Lower leg skin (tissue), 3 donors: Measurements from ENCODE around the gene INSC.

Experiments used
- POLR2A ChIP-seq, 2 donors: fragments of 450-650 bp; IDR thresholded peaks; one replicate each; pipeline ENCODE4 v1.6.1; 2016 to 2017; ENCODE audit warnings: antibody characterized with exemption in 2 of 2, mild to moderate bottlenecking in 1 of 2, moderate library complexity in 1 of 2
- TF ChIP-seq, protein P1 (sequence below), 3 donors: fragments of 450-650 bp; IDR thresholded peaks; one replicate each; pipeline ENCODE4 v1.5.1; 2016; ENCODE audit warnings: antibody characterized with exemption in 3 of 3, mild to moderate bottlenecking in 3 of 3, moderate library complexity in 2 of 3

DNA sequence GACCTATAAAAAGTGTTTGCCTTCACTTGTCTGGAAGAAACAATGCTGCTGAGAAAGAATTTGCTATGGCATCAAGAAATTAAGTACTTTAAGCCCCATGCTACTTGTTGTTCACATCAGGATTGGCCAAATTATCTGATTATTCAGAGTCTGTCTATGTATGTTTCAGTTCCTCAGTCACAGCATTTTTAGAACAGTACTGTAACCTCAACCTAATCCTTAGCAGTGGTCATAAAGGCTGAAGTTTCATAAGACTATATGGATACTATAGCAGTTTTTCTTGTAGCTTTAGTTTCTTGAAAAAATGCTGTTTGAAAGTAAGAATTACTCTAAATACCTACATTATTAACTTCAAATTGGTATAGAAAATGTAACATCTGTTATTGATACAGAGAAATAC is 153.9 kb downstream of the INSC start:
- TF ChIP-seq, protein P1, sequence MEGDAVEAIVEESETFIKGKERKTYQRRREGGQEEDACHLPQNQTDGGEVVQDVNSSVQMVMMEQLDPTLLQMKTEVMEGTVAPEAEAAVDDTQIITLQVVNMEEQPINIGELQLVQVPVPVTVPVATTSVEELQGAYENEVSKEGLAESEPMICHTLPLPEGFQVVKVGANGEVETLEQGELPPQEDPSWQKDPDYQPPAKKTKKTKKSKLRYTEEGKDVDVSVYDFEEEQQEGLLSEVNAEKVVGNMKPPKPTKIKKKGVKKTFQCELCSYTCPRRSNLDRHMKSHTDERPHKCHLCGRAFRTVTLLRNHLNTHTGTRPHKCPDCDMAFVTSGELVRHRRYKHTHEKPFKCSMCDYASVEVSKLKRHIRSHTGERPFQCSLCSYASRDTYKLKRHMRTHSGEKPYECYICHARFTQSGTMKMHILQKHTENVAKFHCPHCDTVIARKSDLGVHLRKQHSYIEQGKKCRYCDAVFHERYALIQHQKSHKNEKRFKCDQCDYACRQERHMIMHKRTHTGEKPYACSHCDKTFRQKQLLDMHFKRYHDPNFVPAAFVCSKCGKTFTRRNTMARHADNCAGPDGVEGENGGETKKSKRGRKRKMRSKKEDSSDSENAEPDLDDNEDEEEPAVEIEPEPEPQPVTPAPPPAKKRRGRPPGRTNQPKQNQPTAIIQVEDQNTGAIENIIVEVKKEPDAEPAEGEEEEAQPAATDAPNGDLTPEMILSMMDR (IDR thresholded peaks at IDR 0.05) = no peak
- TF ChIP-seq POLR2A (IDR thresholded peaks at IDR 0.05) = no peak
